GM12874 (cell line): ENCODE data around the gene RSAD1.

Experiments used
- CTCF ChIP-seq: IDR thresholded peaks from 2 replicates; pipeline ENCODE4 v1.5.1; 2011; ENCODE audit warnings: low read depth, mild to moderate bottlenecking, control low read depth, low read length, moderate library complexity; ENCODE audit not compliant: insufficient read depth

The RSAD1 gene

GRCh38 chr17:50451943-50452629 lies 26.6 kb upstream of the RSAD1 start:
- TF ChIP-seq CTCF, result no peak

GRCh38 chr17:50452630-50453300 lies 25.9 kb upstream of the RSAD1 start:
- TF ChIP-seq CTCF, result no peak

- no peak for TF ChIP-seq CTCF
Observed at GRCh38 chr17:50453901-50454300, 24.8 kb upstream of the RSAD1 start.

GRCh38 chr17:50457621-50458020 lies 21.0 kb upstream of the RSAD1 start:
- no peak for TF ChIP-seq CTCF

GRCh38 chr17:50458270-50458669 lies 20.4 kb upstream of the RSAD1 start:
- TF ChIP-seq CTCF, result no peak

GRCh38 chr17:50458701-50459676 lies 19.7 kb upstream of the RSAD1 start:
- TF ChIP-seq CTCF, result no peak

GRCh38 chr17:50459756-50460155 lies 18.9 kb upstream of the RSAD1 start:
- no peak for TF ChIP-seq CTCF
